Epidermal melanocyte (primary cell): ENCODE measurements around the gene FAM81A.
"Not testable (repeated sequence)": the region's sequence is repeated elsewhere in the genome, so short reads cannot be mapped to it uniquely, and the experiment has no call there.

Experiments used
- DNase-seq: peaks from one replicate; pipeline ENCODE4 v3.0.0; 2011; ENCODE audit warnings: low spot score; ENCODE audit not compliant: insufficient read length

The FAM81A gene

GRCh38 chr15:59437817-59438624 lies at the start of gene FAM81A:
Gene FAM81A, plus strand, starts transcription at chr15:59438186. Its CDS starts 20,441 bp downstream, at chr15:59458627.
- DNase-seq, result peak; percentile 60

GRCh38 chr15:59388670-59389069 lies 49.3 kb upstream of the FAM81A start:
- no peak for DNase-seq

- DNase-seq, result no peak
Observed at GRCh38 chr15:59392299-59392698, 45.7 kb upstream of the FAM81A start.

- no peak for DNase-seq
Observed at GRCh38 chr15:59394166-59394661, 43.8 kb upstream of the FAM81A start.

GRCh38 chr15:59396211-59396610 lies 41.8 kb upstream of the FAM81A start:
- no peak for DNase-seq

- DNase-seq, result no peak
Observed at GRCh38 chr15:59396679-59397078, 41.3 kb upstream of the FAM81A start.

GRCh38 chr15:59398220-59398619 lies 39.8 kb upstream of the FAM81A start:
- no peak for DNase-seq

GRCh38 chr15:59399465-59400102 lies 38.4 kb upstream of the FAM81A start:
- no peak for DNase-seq

- no peak for DNase-seq
Observed at GRCh38 chr15:59400103-59400813, 37.7 kb upstream of the FAM81A start.

GRCh38 chr15:59401051-59401823 lies 36.7 kb upstream of the FAM81A start:
- DNase-seq, result not testable (repeated sequence)

GRCh38 chr15:59401824-59402569 lies 36.0 kb upstream of the FAM81A start:
- no peak for DNase-seq

- DNase-seq, result no peak
Observed at GRCh38 chr15:59405079-59405478, 32.9 kb upstream of the FAM81A start.

- no peak for DNase-seq
Observed at GRCh38 chr15:59406446-59406845, 31.5 kb upstream of the FAM81A start.

- DNase-seq, result no peak
Observed at GRCh38 chr15:59407946-59408345, 30.0 kb upstream of the FAM81A start.

GRCh38 chr15:59410391-59410896 lies 27.5 kb upstream of the FAM81A start:
- DNase-seq, result no peak

GRCh38 chr15:59413577-59413976 lies 24.4 kb upstream of the FAM81A start:
- DNase-seq, result no peak

GRCh38 chr15:59416816-59417215 lies 21.2 kb upstream of the FAM81A start:
- DNase-seq, result no peak

GRCh38 chr15:59419170-59419569 lies 18.8 kb upstream of the FAM81A start:
- no peak for DNase-seq

GRCh38 chr15:59420108-59420507 lies 17.9 kb upstream of the FAM81A start:
- DNase-seq, result no peak

- no peak for DNase-seq
Observed at GRCh38 chr15:59420986-59421618, 16.9 kb upstream of the FAM81A start.
